AG04450 (cell line): ENCODE data around the gene TMEM59L. TPM values are rescaled to one million over a fixed set of nuclear protein-coding genes. Genes with fewer than 3 reads are reported as not detected.

Experiments
- CTCF ChIA-PET: fragments of 300-600, 350-600 bp; formaldehyde crosslinking; extraction: SDS; loops from one replicate; lab custom pipeline; 2022; ENCODE audit warnings: antibody characterized with exemption, inconsistent platforms; lab: Charles Lee
- POLR2A ChIA-PET: fragments of 350-600 bp; formaldehyde crosslinking; extraction: SDS; loops from one replicate; lab custom pipeline; 2021; ENCODE audit warnings: antibody characterized with exemption, inconsistent platforms; lab: Yijun Ruan, JAX
- DNase-seq: peaks from one replicate; pipeline ENCODE4 v3.0.0-alpha.2; 2011; ENCODE audit warnings: low read depth, low spot score
- H3K27ac ChIP-seq: one replicate; pipeline ENCODE4 v1.5.1; 2012; ENCODE audit warnings: low read depth, low read length, control low read depth
- H3K27me3 ChIP-seq: one replicate; pipeline ENCODE4 v1.6.0; 2012; ENCODE audit warnings: low read length; ENCODE audit not compliant: control insufficient read depth, insufficient read depth
- H3K4me3 ChIP-seq: 2 replicates; pipeline ENCODE4 v1.5.1; 2011; ENCODE audit warnings: mild to moderate bottlenecking, low read depth, low read length, control low read depth
- H3K9me3 ChIP-seq: 2 replicates; pipeline ENCODE4 v1.5.1; 2012; ENCODE audit warnings: low read length; ENCODE audit not compliant: control insufficient read depth, insufficient read depth
- polyA plus RNA-seq: library from polyadenylated mRNA; depleted of rRNA; stranded (reverse); fragments of >200 nt; gene quantifications from 2 replicates; pipeline ENCODE4 v1.2.3, GENCODE V29; 2011
- TF ChIP-seq, protein P1 (sequence below): IDR thresholded peaks from 2 replicates; pipeline ENCODE4 v1.5.1; 2011; ENCODE audit warnings: low read depth, low read length, control low read depth, inconsistent platforms

Gene TMEM59L
- polyA plus RNA-seq, 1 experiment = 0.81 TPM

DNA sequence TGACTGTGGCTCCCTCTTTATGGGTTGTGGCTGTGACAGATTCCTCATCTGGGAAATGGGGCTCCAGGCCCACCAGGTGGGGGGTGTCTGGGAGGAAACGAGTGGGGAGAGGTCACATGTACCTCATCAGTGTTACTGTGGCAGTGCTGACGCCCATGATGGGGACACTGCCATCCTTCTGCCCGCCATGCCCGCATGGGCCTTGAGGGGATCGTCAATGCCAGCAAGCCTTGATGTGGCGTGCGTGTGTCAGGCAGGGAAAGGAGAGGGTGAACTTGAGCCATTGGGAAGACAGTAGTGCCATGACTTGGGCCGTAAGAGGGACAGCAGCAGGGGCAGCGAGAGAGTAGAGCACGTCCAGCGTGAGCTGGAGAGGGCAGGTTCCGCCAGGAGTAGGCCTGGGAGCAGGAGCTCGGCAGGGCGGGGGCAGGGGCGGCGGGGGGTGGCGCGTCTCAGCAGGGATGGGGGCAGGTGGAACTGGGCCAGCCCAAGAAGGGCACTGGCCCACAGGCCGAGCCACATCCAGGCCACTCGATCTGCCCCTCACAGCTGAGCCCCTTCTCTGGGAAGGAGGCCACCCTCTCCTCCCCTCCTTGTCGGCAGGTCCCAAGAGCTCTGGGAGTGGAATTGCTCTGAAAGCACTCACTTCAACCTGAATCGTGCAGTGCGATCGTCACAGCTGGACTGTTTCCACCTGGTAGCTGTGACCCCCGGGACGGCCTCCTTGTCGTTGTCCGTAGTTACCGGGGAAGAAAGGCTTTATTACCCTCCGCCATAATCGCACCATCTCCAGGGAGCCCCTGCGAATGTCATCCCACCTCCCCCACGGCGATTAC, 34.1 kb downstream of the TMEM59L start:
- H3K4me3 ChIP-seq = no peak overlapping the region
- DNase-seq = no peak
- CTCF ChIA-PET = interaction anchor here (0.6 kb wide), 1 partner anchor 26 kb away, joined by 3 read pairs; no protein-coding TSS in a partner anchor
- peaks cover 7% of the 10 kb centered on the region; the same call in 1 of the 2 replicates for H3K9me3 ChIP-seq
- H3K27ac ChIP-seq = no peak overlapping the region
- TF ChIP-seq, protein P1, sequence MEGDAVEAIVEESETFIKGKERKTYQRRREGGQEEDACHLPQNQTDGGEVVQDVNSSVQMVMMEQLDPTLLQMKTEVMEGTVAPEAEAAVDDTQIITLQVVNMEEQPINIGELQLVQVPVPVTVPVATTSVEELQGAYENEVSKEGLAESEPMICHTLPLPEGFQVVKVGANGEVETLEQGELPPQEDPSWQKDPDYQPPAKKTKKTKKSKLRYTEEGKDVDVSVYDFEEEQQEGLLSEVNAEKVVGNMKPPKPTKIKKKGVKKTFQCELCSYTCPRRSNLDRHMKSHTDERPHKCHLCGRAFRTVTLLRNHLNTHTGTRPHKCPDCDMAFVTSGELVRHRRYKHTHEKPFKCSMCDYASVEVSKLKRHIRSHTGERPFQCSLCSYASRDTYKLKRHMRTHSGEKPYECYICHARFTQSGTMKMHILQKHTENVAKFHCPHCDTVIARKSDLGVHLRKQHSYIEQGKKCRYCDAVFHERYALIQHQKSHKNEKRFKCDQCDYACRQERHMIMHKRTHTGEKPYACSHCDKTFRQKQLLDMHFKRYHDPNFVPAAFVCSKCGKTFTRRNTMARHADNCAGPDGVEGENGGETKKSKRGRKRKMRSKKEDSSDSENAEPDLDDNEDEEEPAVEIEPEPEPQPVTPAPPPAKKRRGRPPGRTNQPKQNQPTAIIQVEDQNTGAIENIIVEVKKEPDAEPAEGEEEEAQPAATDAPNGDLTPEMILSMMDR = no peak
- POLR2A ChIA-PET = no interaction called here
- H3K27me3 ChIP-seq = no peaks in the 10 kb centered on the region

DNA sequence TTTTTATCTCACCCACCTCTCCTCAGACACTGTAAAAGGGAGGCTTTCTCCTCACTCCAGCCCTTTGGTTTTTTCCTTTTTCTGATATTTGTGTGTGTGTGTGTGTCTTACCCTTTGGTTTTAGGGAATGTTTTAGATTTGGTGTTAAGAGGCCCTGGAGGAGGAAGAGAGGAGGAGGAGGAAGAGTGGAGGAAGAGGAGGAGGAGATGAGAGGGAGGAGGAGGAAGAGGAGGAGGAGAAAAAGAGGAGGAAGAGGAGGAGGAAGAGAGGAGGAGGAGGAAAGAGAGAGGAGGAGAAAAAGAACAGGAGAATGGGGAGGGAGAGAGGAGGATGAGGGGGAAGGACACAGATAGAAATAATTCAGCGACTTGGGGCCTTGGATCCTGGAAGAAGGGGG, 34.7 kb downstream of the TMEM59L start:
- H3K27me3 ChIP-seq = no peaks in the 10 kb centered on the region
- no peak overlapping the region for H3K4me3 ChIP-seq
- H3K27ac ChIP-seq = no peak overlapping the region
- peaks cover 7% of the 10 kb centered on the region; the same call in 1 of the 2 replicates for H3K9me3 ChIP-seq
- ChIA-PET CTCF (no interaction called here), POLR2A (no interaction called here)
- DNase-seq = no peak
- TF ChIP-seq, protein P1 = no peak

DNA sequence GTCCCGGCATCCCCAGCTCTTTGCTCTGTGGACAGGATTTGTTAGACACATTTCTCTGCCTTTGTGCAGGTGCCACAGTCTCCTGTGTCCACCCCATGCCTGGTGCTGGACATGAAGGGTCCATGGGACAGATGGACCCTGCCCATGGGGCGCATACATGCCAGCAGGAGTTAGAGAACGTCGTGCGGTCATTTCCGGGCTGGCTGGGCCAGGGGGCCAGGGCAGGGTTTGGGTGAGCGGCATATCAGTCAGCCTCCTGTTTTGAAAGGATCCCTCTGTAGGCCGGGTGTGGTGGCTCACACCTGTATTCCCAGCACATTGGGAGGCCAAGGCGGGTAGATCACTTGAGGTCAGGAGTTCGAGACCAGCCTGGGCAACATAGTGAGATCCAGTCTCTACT, 35.1 kb downstream of the TMEM59L start:
- H3K9me3 ChIP-seq = peaks cover 7% of the 10 kb centered on the region; the same call in 1 of the 2 replicates
- H3K27me3 ChIP-seq = no peaks in the 10 kb centered on the region
- H3K27ac ChIP-seq = no peak overlapping the region
- TF ChIP-seq, protein P1 = no peak
- DNase-seq = no peak
- ChIA-PET POLR2A (no interaction called here), CTCF (no interaction called here)
- no peak overlapping the region for H3K4me3 ChIP-seq

DNA sequence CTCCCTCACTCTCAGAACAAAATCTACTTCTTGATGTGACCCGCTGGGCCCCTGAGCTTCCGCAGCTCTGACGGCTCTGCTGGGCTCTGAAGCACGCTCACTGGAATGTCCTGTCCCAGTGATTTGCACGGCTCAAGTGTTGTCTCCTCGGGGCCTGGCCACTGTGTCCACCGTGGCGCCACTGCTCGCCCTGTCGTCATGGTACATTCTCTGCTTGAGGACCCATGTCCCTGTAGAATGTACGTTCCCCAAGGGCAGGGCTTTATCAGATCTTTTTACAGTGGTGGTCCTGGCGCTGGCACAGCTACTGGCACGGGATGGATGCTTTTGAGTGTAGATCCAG, 36.3 kb downstream of the TMEM59L start:
- Histone ChIP-seq H3K4me3 (peak overlapping the region; percentile 29; the same call in 1 of the 2 replicates), H3K9me3 (peaks cover under 1% of the 10 kb centered on the region; the same call in 1 of the 2 replicates), H3K27me3 (no peaks in the 10 kb centered on the region), H3K27ac (no peak overlapping the region)
- DNase-seq = no peak
- POLR2A ChIA-PET = interaction anchor here (0.7 kb wide), 1 partner anchor 21 kb away, joined by 3 read pairs; no protein-coding TSS in a partner anchor
- CTCF ChIA-PET = no interaction called here
- TF ChIP-seq, protein P1 = no peak

DNA sequence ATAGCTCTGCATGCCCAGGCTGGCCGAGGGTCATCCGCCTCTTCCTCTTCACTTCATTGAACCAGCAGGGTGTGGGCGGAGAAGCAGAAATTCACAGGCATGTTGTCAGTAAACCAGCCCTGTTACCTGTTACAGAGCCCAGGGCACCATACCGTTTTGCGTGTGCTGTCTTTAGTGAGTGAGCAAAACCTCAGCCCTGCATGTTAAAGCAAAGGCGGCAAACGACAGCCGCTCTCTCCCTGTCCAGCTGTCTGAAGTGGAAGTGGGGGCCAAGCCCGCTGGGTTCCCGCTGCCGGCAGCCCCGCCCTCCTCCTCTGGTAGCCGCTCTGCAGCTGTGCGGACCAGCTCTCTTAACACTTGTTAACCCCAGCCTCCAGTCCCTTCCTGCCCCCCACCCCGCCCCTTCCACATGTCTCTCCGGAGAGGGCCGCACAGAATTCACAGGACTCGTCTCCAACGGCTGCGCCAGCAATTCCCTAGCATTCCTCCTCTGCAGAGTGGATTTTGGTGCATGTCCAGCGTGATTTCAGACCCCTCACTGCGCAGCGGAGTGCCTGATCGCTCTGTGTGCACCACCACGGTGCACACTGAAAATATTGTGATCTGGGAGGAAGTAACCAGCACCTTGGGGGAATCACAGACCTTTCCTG, 36.8 kb downstream of the TMEM59L start:
- DNase-seq = no peak
- Histone ChIP-seq H3K27ac (peak overlapping the region; percentile 96), H3K27me3 (no peaks in the 10 kb centered on the region), H3K4me3 (peak overlapping the region; percentile 29; the same call in 1 of the 2 replicates), H3K9me3 (no peaks in the 10 kb centered on the region)
- ChIA-PET POLR2A (interaction anchor here (0.7 kb wide), 1 partner anchor 20 kb away, joined by 3 read pairs; no protein-coding TSS in a partner anchor), CTCF (no interaction called here)
- TF ChIP-seq, protein P1 = no peak
